ENCODE data around the gene BCLAF3.

DNA sequence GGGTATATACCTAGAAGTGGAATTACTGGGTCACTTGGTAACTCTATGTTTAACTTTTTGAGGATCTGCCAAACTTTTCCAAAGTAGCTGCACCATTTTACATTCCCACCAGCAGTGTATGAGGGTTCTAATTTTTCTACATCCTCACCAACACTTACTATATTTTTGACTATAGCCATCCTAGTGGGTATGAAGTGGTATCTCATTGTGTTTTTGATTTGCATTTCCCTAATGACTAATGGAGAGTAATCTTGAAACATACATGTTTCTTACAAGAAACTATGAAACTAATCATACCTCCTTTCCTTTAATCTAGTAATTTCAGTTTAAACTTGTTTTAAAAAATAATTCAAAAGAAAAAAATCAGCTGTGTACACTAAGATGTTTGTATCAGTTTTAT lies 17.9 kb downstream of the BCLAF3 start:
- no peak for TF ChIP-seq YY1 (IDR thresholded peaks at IDR 0.05; ENCODE audit: insufficient read depth, insufficient read length)
- no peak for TF ChIP-seq ZNF274 (IDR thresholded peaks at IDR 0.05; ENCODE audit: low read depth, low read length)
